A549 (cell line): ENCODE data around the gene LRRC63. TPM values are rescaled to one million over a fixed set of nuclear protein-coding genes. Genes with fewer than 3 reads are reported as not detected.

ENCODE experiments used
- ATAC-seq, 2 experiments: fragments of 200-7000 bp in 1 of 2; fragments of >200 bp in 1 of 2; cut with Nextera tagmentation in 1 of 2; cut with Tn5 transposase in 1 of 2; 3 replicates each; pipeline versions ENCODE4 v1.8.0 to v1.9.1; 2018 to 2020; ENCODE audit warnings: mild to moderate bottlenecking in 1 of 2, moderate library complexity in 1 of 2
- CTCF ChIA-PET: fragments of 300-600 bp; sonication (Branson Sonifier 250); formaldehyde crosslinking; extraction: SDS; loops from one replicate; lab custom pipeline; 2021; ENCODE audit warnings: antibody characterized with exemption, inconsistent platforms; lab: Yijun Ruan, JAX
- POLR2A ChIA-PET: fragments of 350-600 bp; formaldehyde crosslinking; extraction: SDS; loops from one replicate; lab custom pipeline; 2021; ENCODE audit warnings: antibody characterized with exemption, inconsistent platforms; lab: Yijun Ruan, JAX
- DNase-seq, 2 experiments: peaks; one replicate each; pipeline versions ENCODE4 v3.0.0 to v3.0.0-alpha.2; 2011 to 2016; ENCODE audit warnings: low read depth in 1 of 2, low spot score in 1 of 2
- FAIRE-seq: peaks from 2 replicates; lab custom pipeline; 2011; peaks lifted over from hg19 to GRCh38; lab: Jason Lieb, UNC
- H3K27ac ChIP-seq, 2 experiments: fragments of >200 bp; sonication (Bioruptor Twin); formaldehyde crosslinking; 3 replicates each; pipeline ENCODE4 v1.5.1; 2016 to 2017
- H3K4me1 ChIP-seq: fragments of >200 bp; sonication (Bioruptor Twin); formaldehyde crosslinking; 3 replicates; pipeline ENCODE4 v1.6.1; 2016
- H3K4me2 ChIP-seq: fragments of >200 bp; sonication (Bioruptor Twin); formaldehyde crosslinking; 3 replicates; pipeline ENCODE4 v1.6.1; 2016
- H3K4me3 ChIP-seq: fragments of >200 bp; sonication (Bioruptor Twin); formaldehyde crosslinking; 3 replicates; pipeline ENCODE4 v1.5.1; 2016
- H3K9me3 ChIP-seq: fragments of >200 bp; sonication (Bioruptor Twin); formaldehyde crosslinking; 3 replicates; pipeline ENCODE4 v1.6.1; 2016
- CBX2 ChIP-seq: fragments of 200-600 bp; sonication (generic); IDR thresholded peaks from 2 replicates; pipeline ENCODE4 v1.6.1; 2016; ENCODE audit warnings: low read depth, mild to moderate bottlenecking, borderline replicate concordance
- CHD4 ChIP-seq: fragments of 200-600 bp; sonication (generic); IDR thresholded peaks from 2 replicates; pipeline ENCODE4 v1.6.1; 2016; ENCODE audit warnings: antibody characterized with exemption, mild to moderate bottlenecking, borderline replicate concordance
- EHMT2 ChIP-seq: fragments of 200-600 bp; sonication (generic); IDR thresholded peaks from 2 replicates; pipeline ENCODE4 v1.6.1; 2016; ENCODE audit warnings: antibody characterized with exemption, low read depth, mild to moderate bottlenecking, moderate library complexity
- FOSL2 ChIP-seq, 2 experiments: fragments of 450-650 bp in 1 of 2; fragments of >200 bp in 1 of 2; sonication (Bioruptor Twin) in 1 of 2; formaldehyde crosslinking; IDR thresholded peaks; 2 replicates each; pipeline versions ENCODE4 v1.5.0 to v1.6.1; 2016 to 2020; ENCODE audit warnings: mild to moderate bottlenecking in 1 of 2, moderate library complexity in 1 of 2
- HDAC2 ChIP-seq: fragments of 200-600 bp; sonication (generic); IDR thresholded peaks from 2 replicates; pipeline ENCODE4 v1.6.1; 2016
- HEYL ChIP-seq: fragments of 250-450 bp; sonication (Bioruptor Pico); IDR thresholded peaks from 2 replicates; pipeline ENCODE4 v1.8.0; 2021; ENCODE audit warnings: mild to moderate bottlenecking, moderate library complexity
- JUN ChIP-seq, 2 experiments: fragments of >200 bp; sonication (Bioruptor Twin); formaldehyde crosslinking; IDR thresholded peaks; 2 replicates in 1 of 2; 3 replicates in 1 of 2; pipeline ENCODE4 v1.6.1; 2016 to 2017
- KDM1A ChIP-seq: fragments of 200-600 bp; sonication (generic); IDR thresholded peaks from 2 replicates; pipeline ENCODE4 v1.6.1; 2016; ENCODE audit warnings: low read depth, mild to moderate bottlenecking
- MAZ ChIP-seq: fragments of 150-350 bp; IDR thresholded peaks from 2 replicates; pipeline ENCODE4 v1.6.1; 2014; ENCODE audit warnings: antibody characterized with exemption, low read depth, low read length, borderline replicate concordance
- MYC ChIP-seq: IDR thresholded peaks from 2 replicates; pipeline ENCODE4 v1.6.1; 2012; ENCODE audit warnings: mild to moderate bottlenecking, inconsistent platforms, low read length, improper control_type of control experiment, borderline replicate concordance
- NFE2L2 ChIP-seq: fragments of 150-350 bp; conservative IDR thresholded peaks from 2 replicates; pipeline ENCODE4 v1.6.1; 2014; ENCODE audit warnings: low read length
- PHF8 ChIP-seq: fragments of 200-600 bp; sonication (generic); IDR thresholded peaks from 2 replicates; pipeline ENCODE4 v1.6.1; 2016; ENCODE audit warnings: low read depth, mild to moderate bottlenecking, antibody characterized with exemption, moderate library complexity, borderline replicate concordance
- TFCP2L1 ChIP-seq: fragments of 250-450 bp; sonication (Bioruptor Pico); IDR thresholded peaks from 2 replicates; pipeline ENCODE4 v1.5.0; 2021; ENCODE audit warnings: mild to moderate bottlenecking
- ZFP36 ChIP-seq: fragments of 450-650 bp; IDR thresholded peaks from 2 replicates; pipeline ENCODE4 v1.6.1; 2014; ENCODE audit warnings: borderline replicate concordance; ENCODE audit not compliant: partially characterized antibody
- WGBS: methylation state at CpG from one replicate; pipeline ENCODE4 v1.1.6; 2017; ENCODE audit errors: missing lambda C conversion rate; 5-methylcytosine and 5-hydroxymethylcytosine counted together
- polyA plus RNA-seq, 4 experiments: library from polyadenylated mRNA; depleted of rRNA in 3 of 4; stranded (reverse); fragments of >200 nt; fragmentation: RNase III in 1 of 4; extraction: RNeasy Plus Mini Kit Qiagen cat#74134 plus additional on column Dnase treatment in 1 of 4; gene quantifications; 2 replicates in 3 of 4; 3 replicates in 1 of 4; pipeline ENCODE4 v1.2.3, GENCODE V29; 2011 to 2017
- TF ChIP-seq, protein P1 (sequence below): fragments of 250-450 bp; sonication (Bioruptor Pico); IDR thresholded peaks from 2 replicates; pipeline ENCODE4 v1.5.0; 2020; ENCODE audit warnings: low read depth, mild to moderate bottlenecking, moderate library complexity
- TF ChIP-seq, protein P2 (sequence below): fragments of 200-600 bp; sonication (generic); IDR thresholded peaks from 2 replicates; pipeline ENCODE4 v1.6.1; 2016; ENCODE audit warnings: antibody characterized with exemption, mild to moderate bottlenecking, moderate library complexity
- TF ChIP-seq, protein P3 (sequence below): IDR thresholded peaks from 2 replicates; pipeline ENCODE4 v1.6.1; 2012; ENCODE audit warnings: low read depth, borderline replicate concordance
- TF ChIP-seq, protein P4 (sequence below): IDR thresholded peaks from 2 replicates; pipeline ENCODE4 v1.6.1; 2012

Gene LRRC63
- polyA plus RNA-seq, 2 of the 4 experiments (the other 2 are of a cell fraction), result 0.06 to 0.19 TPM

DNA sequence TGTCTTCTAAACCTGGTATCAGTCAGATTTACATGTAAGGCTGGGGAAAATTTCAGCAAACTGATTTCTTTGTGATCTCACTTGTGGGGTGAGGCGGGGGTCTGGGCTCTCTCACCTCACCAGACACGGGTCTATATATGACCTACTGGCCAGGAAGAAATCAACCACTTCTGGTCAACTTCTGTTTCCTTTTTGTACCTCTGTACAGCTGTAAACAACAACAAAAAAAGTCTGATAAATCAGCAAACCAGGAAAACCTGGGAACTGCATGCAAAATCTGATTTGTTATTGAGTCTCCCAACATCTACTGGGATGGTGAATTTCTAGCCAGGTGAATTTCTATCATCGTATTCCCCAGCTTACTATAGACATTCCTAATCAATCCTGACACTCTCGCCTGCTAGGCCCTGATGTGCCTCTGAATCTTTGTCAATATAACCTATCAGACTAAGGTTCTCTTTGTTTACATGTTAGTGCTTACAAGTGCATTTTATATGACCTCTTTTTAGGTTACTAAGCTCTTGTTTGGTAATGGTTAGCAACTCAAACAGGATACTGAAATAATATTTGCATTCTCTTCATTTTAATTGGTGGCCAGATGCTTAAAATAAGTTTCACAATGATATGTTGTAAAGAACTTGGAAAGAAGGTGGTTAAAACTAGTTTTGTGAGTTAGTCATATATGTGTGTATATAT is 77.7 kb downstream of the LRRC63 start:
- FAIRE-seq (no peak), ATAC-seq (no peak), DNase-seq (no peak)
- no peak overlapping the region for H3K4me2 ChIP-seq
- TF ChIP-seq FOSL2 (IDR thresholded peaks at IDR 0.05), result no peak
- no peak for TF ChIP-seq FOSL2 (CRISPR knock-in tag; IDR thresholded peaks at IDR 0.05)
- no peak for TF ChIP-seq NFE2L2
- no peak for TF ChIP-seq ZFP36
- no peak for TF ChIP-seq CHD4
- ChIA-PET CTCF (interaction anchor here (1.3 kb wide), 1 partner anchor 9 kb away, joined by 5 read pairs; no protein-coding TSS in a partner anchor), POLR2A (no interaction called here)
- no peak overlapping the region for H3K27ac ChIP-seq
- 42% methylated on average over 4 of the region's 4 CpGs for WGBS
- no peaks in the 10 kb centered on the region for H3K9me3 ChIP-seq
- H3K4me1 ChIP-seq, result no peaks in the 10 kb centered on the region
- no peak overlapping the region for H3K4me3 ChIP-seq

DNA sequence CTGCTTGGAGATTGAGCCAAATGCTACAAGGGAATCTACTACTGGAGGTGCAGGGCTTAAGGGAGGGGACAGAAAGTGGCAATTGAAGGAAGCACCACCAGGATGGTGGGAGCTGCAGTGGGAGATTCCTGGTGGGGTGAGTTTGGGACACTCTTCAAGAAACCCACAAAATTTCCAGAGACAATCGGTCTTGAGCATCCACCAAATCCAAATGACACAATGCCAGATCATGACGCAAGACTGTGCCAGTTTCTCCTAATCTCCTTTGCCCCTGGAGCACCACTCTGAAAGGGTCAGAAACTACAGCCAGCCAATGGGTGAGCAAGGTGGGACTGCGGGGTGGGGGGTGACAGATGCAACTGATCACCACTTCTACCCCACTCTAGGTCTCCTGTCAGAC is 78.7 kb downstream of the LRRC63 start:
- TF ChIP-seq KDM1A, result no peak
- no peak for TF ChIP-seq PHF8
- TF ChIP-seq, protein P1, sequence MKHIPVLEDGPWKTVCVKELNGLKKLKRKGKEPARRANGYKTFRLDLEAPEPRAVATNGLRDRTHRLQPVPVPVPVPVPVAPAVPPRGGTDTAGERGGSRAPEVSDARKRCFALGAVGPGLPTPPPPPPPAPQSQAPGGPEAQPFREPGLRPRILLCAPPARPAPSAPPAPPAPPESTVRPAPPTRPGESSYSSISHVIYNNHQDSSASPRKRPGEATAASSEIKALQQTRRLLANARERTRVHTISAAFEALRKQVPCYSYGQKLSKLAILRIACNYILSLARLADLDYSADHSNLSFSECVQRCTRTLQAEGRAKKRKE (CRISPR knock-in tag), result no peak
- TF ChIP-seq, protein P2, sequence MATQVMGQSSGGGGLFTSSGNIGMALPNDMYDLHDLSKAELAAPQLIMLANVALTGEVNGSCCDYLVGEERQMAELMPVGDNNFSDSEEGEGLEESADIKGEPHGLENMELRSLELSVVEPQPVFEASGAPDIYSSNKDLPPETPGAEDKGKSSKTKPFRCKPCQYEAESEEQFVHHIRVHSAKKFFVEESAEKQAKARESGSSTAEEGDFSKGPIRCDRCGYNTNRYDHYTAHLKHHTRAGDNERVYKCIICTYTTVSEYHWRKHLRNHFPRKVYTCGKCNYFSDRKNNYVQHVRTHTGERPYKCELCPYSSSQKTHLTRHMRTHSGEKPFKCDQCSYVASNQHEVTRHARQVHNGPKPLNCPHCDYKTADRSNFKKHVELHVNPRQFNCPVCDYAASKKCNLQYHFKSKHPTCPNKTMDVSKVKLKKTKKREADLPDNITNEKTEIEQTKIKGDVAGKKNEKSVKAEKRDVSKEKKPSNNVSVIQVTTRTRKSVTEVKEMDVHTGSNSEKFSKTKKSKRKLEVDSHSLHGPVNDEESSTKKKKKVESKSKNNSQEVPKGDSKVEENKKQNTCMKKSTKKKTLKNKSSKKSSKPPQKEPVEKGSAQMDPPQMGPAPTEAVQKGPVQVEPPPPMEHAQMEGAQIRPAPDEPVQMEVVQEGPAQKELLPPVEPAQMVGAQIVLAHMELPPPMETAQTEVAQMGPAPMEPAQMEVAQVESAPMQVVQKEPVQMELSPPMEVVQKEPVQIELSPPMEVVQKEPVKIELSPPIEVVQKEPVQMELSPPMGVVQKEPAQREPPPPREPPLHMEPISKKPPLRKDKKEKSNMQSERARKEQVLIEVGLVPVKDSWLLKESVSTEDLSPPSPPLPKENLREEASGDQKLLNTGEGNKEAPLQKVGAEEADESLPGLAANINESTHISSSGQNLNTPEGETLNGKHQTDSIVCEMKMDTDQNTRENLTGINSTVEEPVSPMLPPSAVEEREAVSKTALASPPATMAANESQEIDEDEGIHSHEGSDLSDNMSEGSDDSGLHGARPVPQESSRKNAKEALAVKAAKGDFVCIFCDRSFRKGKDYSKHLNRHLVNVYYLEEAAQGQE, result no peak
- TF ChIP-seq, protein P3, sequence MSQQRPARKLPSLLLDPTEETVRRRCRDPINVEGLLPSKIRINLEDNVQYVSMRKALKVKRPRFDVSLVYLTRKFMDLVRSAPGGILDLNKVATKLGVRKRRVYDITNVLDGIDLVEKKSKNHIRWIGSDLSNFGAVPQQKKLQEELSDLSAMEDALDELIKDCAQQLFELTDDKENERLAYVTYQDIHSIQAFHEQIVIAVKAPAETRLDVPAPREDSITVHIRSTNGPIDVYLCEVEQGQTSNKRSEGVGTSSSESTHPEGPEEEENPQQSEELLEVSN, result no peak
- ChIA-PET CTCF (interaction anchor here (1.3 kb wide), 1 partner anchor 8 kb away, joined by 5 read pairs; no protein-coding TSS in a partner anchor), POLR2A (no interaction called here)
- 0% methylated on average over 2 of the region's 3 CpGs for WGBS
- no peak overlapping the region for H3K4me3 ChIP-seq
- no peak overlapping the region for H3K4me2 ChIP-seq
- no peak overlapping the region for H3K27ac ChIP-seq
- no peaks in the 10 kb centered on the region for H3K9me3 ChIP-seq
- no peak for DNase-seq
- no peak for ATAC-seq
- no peak for FAIRE-seq
- H3K4me1 ChIP-seq, result no peaks in the 10 kb centered on the region

DNA sequence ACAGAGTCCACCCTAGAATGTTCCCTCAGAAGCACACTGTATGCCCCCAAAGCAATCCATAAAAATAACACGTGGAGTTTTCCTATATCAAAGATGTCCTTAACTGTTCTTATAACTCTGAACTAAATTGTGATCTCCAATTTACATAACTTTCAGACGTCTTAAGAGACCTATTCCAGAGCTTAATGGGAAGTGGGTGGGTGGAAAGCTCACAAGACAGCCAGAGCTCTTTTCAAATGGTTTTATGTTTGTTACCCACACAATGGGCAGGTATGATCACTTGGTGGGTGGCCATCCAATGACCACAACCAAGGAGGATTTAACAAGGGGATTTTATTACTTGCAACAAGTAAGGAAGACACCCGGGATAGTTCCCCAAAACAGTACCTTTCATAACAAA is 81.7 kb downstream of the LRRC63 start:
- Histone ChIP-seq H3K9me3 (no peaks in the 10 kb centered on the region), H3K4me1 (peaks cover 15% of the 10 kb centered on the region; the same call in 2 of the 3 replicates), H3K4me3 (no peak overlapping the region), H3K4me2 (no peak overlapping the region), H3K27ac (no peak overlapping the region)
- POLR2A ChIA-PET, result no interaction called here
- no peak for TF ChIP-seq FOSL2 (IDR thresholded peaks at IDR 0.05)
- TF ChIP-seq FOSL2 (CRISPR knock-in tag; IDR thresholded peaks at IDR 0.05), result no peak
- no peak for TF ChIP-seq HDAC2
- TF ChIP-seq, protein P4, sequence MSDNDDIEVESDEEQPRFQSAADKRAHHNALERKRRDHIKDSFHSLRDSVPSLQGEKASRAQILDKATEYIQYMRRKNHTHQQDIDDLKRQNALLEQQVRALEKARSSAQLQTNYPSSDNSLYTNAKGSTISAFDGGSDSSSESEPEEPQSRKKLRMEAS, result no peak
- no peak for TF ChIP-seq TFCP2L1 (CRISPR knock-in tag)
- TF ChIP-seq MYC, result no peak
- TF ChIP-seq HEYL (CRISPR knock-in tag), result no peak
- TF ChIP-seq PHF8, result no peak
- TF ChIP-seq CBX2, result no peak
- TF ChIP-seq JUN (IDR thresholded peaks at IDR 0.05), result no peak
- TF ChIP-seq CHD4, result no peak
- no peak for TF ChIP-seq EHMT2
- no peak for TF ChIP-seq MAZ
- WGBS, result 56% methylated on average over 3 of the region's 3 CpGs
- no peak for DNase-seq
- ATAC-seq, result no peak
- CTCF ChIA-PET, result interaction anchor here (1.7 kb wide), 1 partner anchor 14 kb away, joined by 4 read pairs; no protein-coding TSS in a partner anchor
- no peak for FAIRE-seq
